HG03095 (cell line): ENCODE measurements around the gene EFCAB5.
"Not testable (repeated sequence)": the region's sequence is repeated elsewhere in the genome, so short reads cannot be mapped to it uniquely, and the experiment has no call there.

Experiments
- ATAC-seq: cut with Tn5 transposase; IDR thresholded peaks from one replicate; pipeline ENCODE4 v1.9.1; 2021; ENCODE audit warnings: moderate library complexity; ENCODE audit not compliant: unreplicated experiment

Gene EFCAB5

DNA sequence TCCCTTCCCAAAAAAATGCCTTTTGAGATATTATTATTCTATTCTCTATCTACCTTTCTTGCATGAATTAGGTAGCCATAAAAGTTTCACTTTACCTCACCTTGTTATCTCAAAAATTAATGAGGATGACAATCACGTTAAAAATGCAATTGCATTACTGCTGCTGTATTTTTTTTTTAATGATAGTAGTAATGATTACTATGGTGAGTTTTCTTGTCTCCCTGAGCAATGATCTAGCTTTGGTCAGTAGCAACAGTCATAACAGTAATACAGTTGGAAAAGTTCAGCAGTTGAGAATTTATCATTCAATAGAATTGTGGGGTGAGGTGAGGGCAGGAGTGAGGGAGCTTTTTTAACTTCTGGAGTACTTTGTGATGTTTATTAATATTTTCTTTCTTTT lies at the start of gene EFCAB5:
EFCAB5 (plus strand) TSS at position 301 of the 400 bp plus-strand sequence. CDS start 163 bp downstream, outside the sequence.
- no peak for ATAC-seq

- no peak for ATAC-seq
Observed at GRCh38 chr17:29892201-29892600, 49.2 kb upstream of the EFCAB5 start.

GRCh38 chr17:29897136-29897535 lies 44.3 kb upstream of the EFCAB5 start:
- ATAC-seq: not testable (repeated sequence)

DNA sequence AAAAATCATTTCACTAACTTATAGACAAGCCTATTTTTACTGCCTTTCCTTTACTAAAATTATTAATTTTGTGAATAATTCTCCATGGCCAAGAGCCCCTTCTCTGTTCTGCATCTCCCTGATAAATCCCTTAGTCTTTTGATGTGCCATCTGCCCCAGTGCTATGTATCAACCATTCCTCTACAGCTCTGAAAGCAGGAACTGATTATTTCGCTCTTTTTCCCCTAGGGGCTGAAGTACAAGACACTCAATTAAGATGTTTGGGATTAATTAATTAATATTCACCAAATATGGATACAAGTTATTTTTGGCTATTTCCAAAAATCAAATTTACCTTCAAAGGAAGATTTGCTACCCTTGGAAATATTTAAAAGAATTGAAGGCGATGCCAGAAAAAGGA lies 38.0 kb upstream of the EFCAB5 start:
- ATAC-seq: no peak

DNA sequence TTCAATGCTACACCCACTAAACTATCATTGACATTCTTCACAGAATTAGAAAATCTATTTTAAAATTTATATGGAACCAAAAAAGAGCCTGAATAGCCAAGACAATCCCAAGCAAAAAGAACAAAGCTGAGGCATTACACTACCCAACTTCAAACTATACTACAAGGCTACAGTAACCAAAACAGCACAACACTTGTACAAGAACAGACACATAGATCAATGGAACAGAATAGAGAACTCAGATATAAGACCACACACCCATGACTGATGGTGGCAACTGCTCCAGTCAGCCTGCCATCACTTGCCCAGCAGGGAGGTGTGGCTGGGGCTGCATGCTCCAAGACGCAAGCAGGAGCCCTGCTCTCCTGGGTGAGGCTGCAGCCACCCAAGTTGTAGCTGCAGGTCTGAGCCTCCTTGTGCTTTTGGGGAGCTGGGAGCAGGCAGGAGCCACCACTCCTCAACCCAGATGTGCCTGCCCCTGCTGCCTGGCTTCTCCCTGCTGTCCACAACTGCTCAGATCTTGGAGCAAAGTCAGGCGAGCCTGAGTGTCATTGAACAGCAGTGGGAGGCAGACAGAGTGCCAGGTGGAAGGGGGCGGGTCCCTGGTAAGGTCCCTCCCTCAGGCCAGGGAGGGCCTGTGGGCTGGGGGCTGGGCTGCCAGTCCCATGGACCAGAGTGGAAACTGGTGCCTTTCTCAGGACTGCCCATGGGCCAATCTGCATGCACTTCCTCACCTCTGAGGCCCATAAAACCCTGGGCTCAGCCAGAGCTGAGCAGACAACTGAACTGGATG lies 36.2 kb upstream of the EFCAB5 start:
- ATAC-seq: no peak

GRCh38 chr17:29905879-29906167 lies 35.6 kb upstream of the EFCAB5 start:
- ATAC-seq: no peak

DNA sequence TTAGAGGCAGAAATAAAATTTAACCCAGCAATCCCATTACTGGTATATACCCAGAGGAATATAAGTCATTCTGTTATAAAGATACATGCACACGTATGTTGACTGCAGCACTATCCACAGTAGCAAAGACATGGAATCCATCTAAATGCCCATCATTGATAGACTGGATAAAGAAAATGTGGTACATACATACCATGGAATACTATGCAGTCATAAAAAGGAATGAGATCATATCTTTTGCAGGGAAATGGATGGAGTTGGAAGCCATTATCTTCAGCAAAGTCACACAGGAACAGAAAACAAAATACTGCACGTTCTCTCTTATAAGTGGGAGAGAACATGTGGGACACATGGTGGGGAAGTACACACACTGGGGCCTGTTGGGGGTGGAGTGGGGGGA lies 34.5 kb upstream of the EFCAB5 start:
- no peak for ATAC-seq

DNA sequence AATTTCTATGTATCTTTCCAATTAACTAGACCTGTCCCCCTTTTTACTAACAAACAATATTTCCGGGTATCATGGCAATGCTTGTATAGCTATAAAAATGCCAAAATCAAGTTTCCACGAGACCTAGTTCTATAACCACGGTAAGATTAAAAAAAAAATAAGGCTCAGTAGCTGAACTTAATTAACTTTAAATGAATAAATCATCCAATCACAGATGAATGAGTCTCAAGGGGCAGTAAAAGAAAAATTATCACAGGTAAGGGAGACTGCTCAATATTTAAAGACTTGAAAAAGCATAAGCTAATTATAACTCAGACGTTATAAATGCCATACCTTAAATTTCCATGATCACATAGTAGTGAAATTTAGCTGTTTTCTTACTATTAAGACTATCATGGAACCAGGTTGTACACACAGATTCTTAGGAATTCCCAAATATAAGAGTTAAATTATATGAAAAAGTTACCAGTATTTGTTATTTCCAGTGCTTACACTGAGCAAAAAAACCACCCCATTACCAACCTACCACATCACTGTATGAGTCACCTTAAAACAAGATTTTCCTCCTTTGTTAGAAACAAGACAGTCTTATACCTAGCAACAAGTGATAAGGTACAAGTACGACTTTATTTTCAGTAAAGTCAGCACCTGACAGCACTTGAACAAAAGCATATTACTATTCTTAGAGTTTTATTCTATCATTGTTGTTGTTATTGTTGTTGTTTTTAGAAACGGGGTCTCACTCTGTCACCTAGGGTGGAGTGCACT lies 32.0 kb upstream of the EFCAB5 start:
- ATAC-seq: no peak

- no peak for ATAC-seq
Observed at GRCh38 chr17:29911641-29912177, 29.7 kb upstream of the EFCAB5 start.

GRCh38 chr17:29914819-29915537 lies 26.5 kb upstream of the EFCAB5 start:
- ATAC-seq: no peak

DNA sequence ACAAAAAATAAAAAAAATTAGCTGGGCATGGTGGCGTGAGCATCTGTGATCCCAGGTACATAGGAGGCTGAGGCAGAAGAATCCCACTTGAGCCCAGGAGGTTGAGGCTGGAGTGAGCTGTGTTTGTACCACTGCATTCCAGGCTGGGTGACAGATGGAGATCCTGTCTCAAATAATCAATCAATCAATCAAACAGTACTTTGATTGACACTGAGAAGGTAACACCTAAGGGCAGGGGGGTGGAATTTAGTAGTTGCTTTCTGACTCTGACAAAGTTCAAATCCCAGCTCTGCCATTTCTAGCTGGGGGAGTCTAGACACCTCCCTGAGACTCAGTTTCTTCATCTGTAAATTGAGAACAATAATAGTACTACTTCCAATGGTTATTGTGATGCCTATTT lies 23.4 kb upstream of the EFCAB5 start:
- no peak for ATAC-seq

DNA sequence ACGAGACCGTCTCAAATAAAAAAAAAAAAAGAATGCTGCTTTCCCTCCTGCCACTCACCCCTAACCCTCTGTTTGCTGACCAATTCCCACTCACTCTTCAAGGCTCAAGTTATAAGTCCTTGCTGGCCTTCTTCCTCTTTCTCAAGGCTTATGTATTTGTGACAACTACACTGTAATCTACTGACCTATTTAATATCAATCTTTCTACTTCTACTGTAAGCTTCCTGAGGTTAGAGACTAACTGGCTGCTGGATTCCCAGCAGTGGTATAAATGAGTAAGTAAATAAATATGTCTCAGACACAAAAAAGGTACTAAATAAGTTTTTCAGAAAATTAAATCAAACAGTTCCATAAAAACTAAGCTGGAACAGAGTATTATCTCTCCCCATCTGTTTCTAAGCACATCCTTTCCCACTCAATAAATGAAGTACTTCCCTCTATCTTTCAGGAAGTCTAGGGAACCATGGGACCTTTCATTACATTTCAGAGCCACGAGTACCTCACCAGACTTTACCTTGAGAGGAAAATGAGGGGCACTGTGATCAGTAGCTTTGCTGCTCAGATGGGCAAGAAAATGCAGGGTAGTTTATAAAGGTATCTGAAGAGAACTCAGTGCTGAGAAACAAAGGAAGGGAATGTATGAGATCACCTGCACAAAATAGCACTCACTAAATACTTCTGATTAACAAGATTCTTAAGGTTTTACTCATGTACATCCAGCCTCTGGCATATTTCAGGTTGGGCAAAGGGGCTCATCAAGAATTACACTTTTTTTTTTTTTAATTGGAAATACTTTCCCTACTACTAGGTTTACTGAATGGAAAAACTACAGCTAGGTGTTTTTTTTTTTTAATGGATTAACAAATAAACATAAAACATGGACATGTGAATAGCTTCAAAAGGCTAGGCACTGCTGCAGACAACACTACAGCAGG lies 22.2 kb upstream of the EFCAB5 start:
- ATAC-seq: no peak

DNA sequence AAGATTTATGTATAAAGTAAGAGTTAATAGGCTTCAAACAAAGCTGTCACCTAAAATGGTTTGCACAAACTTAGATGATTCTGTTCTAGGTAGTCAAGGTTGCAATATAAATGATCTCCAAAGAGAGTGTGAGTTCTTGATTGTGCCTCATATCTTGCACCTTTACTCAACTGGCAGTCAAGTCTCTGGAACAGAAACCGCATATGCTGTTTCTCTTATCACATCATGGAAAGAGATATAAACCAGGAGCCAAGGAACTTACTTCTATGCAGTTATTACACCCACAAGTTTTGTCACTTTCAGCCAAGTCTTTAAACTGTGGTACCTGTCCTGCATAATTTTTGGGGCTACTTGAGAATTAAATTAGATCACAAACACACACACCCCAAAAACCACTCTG lies 16.6 kb upstream of the EFCAB5 start:
- ATAC-seq: no peak

- ATAC-seq: no peak
Observed at GRCh38 chr17:29927546-29927945, 13.9 kb upstream of the EFCAB5 start.

DNA sequence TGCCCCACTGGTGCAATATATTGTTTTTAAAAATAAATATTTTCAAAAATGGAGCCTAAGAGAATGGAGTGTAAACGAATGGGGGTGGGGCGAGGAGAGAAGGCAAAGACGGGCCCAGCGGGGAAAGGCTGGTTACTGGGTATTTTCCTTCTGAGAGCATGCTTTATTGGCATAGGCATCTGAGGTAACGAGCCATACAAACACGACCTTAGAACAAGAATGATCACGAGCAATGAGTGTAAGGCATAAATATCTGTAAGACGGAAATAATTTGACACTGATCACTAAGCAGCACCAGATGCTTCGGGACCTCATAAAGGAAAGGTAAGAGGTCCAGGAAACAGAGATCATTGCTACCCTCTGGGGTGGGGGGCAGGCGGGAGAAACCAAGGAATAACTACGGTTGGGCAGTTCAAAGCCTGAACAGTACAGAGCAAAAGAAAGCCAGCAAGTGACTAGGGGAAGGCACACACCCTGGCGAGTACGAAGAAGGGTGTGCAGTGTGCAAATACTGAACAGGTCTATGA lies 12.4 kb upstream of the EFCAB5 start:
- ATAC-seq: no peak

DNA sequence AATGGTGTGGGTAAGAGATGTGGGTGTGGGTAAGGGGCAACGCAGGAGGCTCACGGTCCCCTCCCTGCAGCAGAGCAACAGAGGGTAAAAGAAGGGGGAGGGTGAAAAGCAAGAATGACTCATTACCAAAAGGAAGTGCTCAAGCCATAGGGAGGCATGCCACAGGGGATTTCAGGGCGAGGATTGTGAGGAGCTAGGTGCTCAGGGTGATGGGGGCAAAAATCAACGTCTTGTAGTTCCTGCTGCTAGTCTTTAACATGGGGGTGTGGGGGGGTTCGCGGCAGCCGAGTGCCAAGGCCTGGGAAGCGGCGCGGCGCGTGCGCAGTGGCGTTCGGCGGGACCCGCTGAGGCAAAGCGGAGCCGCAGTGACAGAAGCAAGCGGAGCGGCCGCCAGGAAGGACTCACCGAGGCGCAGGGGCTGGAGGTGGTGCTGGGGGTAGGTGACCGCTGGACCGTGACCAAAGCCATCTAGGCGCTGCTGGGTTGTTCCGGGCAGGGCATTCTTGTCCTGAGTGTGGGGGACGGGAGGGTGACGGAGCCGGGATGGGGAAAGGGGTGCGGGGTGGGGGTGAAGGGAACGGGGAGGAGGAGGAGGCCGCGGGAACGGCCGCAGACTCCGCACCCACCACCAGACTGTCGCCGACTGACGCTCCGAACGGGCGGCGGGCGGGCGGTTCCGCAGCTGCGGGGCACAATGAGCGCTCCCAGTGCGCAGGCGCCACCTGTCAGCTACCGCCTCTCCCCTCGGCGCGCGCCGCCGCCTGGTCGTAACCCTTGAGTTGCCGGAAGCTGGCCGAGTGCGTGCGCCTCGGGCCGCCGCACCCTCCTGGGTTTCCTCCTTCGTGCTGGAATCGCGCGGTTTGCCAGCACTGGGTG lies 11.7 kb upstream of the EFCAB5 start, which contains the start of gene SSH2:
SSH2 (minus strand) TSS at position 696 of the 876 bp plus-strand sequence; CDS start at position 468, 228 bp downstream.
- peak; percentile 40 for ATAC-seq

DNA sequence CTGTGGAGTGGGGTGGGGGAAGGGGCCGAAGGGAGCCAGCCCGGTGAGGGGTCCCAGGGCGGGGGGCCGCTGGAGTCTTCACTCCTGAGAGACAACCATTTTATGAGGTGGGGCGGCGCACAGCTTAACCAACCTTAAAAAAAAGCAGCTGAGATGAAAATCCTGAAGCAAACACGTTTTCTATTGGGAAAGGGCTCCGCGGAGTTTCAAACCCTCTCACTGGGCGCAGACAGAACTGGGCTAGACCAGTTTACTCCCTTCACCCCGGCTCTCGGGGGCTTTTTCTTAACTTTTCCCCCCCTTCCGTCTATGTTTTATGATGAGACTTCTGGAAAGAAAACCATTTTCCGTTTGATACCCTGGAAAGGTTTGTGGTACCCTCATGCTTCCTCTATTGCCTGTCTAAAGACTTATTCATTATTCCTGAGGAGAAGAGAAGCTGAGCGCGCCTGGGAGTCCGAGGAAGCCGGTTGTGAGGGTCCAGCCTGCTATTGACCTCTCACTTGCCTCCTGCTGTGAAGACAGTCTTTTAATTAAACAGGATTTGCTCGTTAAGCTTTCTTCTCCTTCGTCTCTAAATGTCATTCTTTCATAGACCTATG lies 10.9 kb upstream of the EFCAB5 start:
- ATAC-seq: no peak

GRCh38 chr17:29931231-29931932 lies 10.1 kb upstream of the EFCAB5 start:
- peak; percentile 62 for ATAC-seq
